Activated CD8-positive, alpha-beta memory T cell treated with anti-CD3 and anti-CD28 coated beads, Interleukin-2, amount 50 U/mL, for 24 hours (primary cell): ENCODE data around the gene SLC5A3.

Source experiments
- DNase-seq: peaks from one replicate; pipeline ENCODE4 v3.0.0-alpha.2; 2020; ENCODE audit errors: extremely low read depth

Gene SLC5A3

GRCh38 chr21:34071683-34072082 lies 1.7 kb upstream of the SLC5A3 start:
- DNase-seq: no peak

GRCh38 chr21:34072145-34073031 lies 990 bp upstream of the SLC5A3 start:
- DNase-seq: no peak

GRCh38 chr21:34073749-34074282 lies 438 bp downstream of the SLC5A3 start:
- DNase-seq: no peak

GRCh38 chr21:34074283-34075090 lies 1.1 kb downstream of the SLC5A3 start:
- no peak for DNase-seq

DNA sequence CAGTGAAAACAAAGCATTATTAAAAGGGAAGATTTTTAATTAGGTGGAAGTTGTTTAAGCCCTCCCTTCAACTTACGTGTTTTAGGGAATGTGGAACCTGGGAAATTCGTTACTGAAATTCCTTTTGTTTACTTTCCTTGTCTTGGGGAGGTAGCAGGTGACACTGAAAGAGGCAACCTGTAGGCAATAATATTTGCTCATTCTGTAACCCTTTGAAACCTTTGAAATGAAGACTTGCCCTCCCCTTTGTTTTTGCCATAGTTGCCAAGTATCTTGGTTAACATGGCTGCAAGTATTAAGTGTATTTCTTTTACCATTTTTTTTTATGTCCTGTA lies 1.7 kb downstream of the SLC5A3 start:
- DNase-seq: no peak

GRCh38 chr21:34075760-34076660 lies 2.6 kb downstream of the SLC5A3 start:
- no peak for DNase-seq

GRCh38 chr21:34076835-34077234 lies 3.5 kb downstream of the SLC5A3 start:
- DNase-seq: no peak

- no peak for DNase-seq
These were observed 4.5 kb downstream of the SLC5A3 start for GRCh38 chr21:34077888-34078287.

DNA sequence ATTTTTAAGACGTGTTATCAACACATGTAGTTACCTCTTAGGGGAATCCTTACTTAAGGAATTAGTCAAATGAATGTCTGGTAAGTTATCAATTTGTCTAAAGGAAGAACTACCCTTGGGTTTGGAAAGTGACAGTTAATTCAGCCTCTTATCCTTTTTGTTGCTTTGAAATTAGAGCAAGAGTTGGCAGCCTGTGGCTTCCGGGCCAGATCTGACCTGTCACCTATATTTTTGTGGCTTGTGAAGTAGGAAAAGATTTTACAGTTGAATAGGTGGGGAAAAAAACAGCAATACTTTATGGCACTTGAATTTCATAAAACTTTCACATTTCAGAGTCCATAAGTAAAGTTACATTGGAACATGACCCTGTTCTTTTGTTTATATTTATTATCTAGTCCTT lies 5.5 kb downstream of the SLC5A3 start:
- DNase-seq: no peak

DNA sequence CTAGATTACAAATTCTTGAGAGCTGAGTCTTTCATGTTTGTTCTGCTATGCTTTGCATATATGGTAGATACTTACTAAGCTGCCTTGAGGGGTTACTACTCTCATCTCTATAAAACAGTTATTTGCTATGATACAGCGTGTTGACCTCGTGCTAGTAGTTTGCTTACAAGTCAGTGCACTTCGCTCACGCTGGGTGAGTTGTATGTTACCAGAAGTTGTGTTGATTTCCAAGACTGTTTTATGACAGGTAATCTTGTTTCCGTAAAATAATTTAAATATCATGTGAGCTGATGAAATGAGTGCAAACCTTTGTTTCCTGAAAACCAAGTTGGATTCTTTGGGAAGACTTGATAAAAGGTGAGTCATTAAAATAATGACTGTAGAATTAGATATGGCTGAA lies 7.3 kb downstream of the SLC5A3 start:
- no peak for DNase-seq

DNA sequence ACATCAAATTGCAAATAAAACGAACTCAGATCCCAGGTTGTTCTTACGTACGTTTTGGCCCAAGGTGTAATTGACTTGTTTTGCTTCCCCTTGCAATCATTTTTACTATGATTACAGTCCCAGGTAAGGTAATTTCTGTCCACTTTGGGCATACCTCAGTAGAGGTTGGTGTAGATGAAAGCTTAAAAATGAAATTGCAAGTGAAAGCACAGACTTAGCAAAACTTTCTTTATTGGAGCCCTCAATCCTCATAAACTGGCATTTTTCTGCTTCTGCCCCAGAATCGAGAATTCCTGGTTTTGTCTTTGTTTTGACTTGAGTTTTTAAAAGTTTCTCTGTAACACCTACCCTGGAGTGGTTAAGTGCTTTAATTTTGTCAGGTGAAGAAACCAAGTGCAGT lies 9.4 kb downstream of the SLC5A3 start:
- no peak for DNase-seq

GRCh38 chr21:34083357-34083756 lies 10.0 kb downstream of the SLC5A3 start:
- DNase-seq: no peak

DNA sequence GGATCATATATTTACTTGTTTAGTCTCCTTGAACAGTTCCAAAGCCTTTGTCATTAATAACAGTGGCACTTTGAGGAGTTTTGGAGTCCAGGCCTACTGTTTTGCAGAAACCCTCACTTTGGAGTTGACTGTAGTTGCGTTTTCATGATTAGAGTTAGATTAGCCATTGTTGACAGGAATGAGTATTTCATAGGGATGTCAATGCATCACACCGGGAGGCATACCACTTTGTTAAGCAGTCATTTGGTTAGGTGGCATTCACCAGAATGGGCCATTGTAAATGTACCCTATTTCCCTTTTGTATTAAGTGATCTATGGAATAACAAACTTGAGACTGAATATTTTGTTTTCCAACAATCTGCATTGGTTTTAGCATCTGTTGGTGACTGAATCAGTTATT lies 11.8 kb downstream of the SLC5A3 start:
- no peak for DNase-seq

DNA sequence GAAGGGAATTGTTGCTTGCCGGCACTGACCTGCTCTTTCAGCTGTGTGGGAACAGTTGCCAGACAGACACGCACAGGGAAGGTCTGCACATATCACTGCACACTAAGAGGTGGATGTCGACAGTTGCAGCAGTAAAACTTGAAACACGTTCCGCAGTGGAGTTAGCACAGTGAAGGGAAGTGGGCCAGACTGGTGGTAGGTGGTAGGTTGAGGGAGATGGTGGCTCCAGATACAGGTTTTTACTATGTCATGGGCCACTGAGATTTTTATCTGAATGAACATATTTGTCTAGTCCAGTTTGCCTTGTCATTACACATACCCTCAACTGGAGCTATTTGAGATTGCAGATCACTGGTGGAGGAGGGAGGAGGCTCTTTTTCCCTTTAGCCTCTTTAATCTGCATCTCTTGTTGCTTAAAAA lies 13.5 kb downstream of the SLC5A3 start:
- no peak for DNase-seq

DNA sequence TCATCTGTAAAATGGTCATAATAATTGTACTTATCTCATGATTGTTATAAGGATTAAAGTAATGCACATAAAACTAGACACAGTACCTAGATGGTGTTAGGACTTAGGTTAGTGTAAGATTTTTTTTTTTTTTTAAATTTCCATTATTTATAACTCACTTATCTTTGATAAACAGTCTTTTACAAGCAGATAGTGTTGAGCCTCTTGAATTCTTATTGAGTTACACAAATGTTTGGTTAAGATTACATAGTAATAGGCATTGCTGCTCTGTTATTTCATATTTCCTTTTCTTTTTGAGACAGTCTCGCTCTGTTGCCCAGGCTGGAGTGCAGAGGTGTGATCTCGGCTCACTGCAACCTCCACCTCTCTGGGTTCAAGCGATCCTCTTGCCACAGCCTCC lies 15.4 kb downstream of the SLC5A3 start:
- no peak for DNase-seq

DNA sequence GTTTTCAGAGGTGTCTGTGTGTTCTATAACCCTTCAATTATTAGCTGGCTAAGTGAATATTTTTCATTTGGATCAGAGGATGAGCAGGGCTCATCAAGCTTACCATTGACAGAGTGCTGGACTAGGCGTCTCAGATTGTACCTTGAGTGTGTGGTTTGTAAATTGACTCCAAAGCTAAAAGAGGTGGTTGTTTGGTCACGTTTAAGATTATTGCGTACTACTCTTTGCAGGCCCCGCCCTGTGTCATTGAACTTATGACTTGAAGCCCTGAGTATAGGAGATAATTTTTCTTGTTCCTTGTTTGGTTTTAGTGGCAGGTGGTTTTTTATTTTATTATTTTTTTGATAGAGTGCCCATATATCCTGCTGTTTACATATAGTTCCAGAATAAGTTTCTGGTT lies 17.7 kb downstream of the SLC5A3 start:
- DNase-seq: no peak

GRCh38 chr21:34091607-34092006 lies 18.2 kb downstream of the SLC5A3 start:
- no peak for DNase-seq

DNA sequence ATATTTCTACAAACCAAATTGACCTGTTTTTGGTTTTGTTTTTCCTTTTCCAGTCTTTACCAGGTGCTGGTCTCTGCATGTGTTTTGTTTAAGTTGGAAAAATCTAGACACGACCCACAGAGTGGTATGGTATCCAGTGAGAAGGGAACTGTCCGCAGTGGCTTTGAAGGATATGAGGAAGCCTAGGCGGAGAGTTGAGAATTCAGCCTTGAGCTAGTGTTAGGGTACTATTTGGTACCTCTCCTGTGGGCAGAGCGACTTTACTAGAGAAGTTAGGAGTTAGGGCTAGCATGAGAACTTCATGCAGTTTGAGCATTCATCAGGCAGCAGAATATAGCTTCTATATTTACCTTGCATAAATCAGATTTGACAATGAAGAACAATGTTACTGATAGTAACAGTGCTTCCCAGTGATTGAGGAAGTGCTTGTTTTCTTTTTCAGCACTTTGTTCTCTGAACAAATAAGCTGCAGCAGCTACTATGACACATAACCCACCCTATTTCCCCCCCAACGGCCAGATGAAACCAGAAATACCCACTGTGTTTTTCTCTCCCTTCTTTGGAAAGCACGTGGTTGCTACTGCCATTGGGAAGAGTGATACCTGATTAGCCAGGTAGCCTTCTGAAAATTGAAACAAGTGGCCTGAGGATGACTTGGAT lies 19.0 kb downstream of the SLC5A3 start:
- no peak for DNase-seq

DNA sequence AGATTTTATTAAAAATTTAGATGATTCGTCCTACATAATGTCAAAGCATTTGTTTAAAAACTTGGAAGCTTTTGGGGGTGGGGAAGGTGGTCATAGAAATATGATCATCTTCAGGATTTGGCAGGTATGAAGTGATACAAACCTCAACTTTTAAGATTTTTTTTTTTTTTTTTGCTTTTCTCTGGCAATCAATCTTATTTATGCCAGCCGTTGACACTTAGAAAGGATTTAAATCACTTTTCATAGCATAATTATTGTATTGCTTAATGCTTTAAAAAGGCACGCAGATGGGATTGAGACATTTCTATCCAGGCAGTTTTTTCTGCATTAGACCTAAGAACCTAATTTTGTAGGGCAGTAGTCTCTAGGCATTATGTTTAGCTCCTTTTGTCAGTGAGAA lies 19.7 kb downstream of the SLC5A3 start:
- no peak for DNase-seq

DNA sequence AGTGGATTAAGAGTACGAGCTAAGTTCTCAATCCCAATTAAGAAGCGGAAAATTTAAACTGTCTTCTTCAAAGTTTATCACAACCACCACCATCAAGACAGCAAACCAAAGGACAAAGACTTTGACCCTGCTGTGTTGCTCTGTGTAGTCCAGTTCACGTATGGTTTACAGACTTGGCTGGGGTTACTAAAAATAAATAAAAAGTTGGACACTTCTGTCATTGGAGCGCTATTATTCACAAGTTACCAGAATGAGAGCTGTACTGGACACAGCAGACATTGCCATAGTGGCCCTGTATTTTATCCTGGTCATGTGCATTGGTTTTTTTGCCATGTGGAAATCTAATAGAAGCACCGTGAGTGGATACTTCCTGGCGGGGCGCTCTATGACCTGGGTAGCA lies 21.6 kb downstream of the SLC5A3 start:
- DNase-seq: no peak

DNA sequence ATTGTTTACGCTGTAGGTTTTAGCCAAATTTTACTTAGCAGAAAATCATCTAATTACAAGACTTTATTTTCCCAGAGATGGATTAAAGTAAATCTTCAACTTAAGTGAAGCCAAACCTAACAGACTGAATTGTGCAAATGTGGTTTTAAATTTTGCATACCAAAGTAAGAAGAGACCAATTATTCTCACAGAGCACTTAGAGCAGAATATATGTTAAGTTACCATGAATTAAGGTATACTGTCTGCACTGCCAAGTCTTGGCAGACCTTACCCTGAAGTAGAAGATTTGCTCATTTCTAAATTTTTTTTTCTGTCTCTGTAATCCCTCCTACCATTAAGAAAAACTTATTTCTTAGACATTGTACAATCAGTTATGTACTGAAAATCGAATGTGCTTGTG lies 24.1 kb downstream of the SLC5A3 start:
- DNase-seq: no peak
